HL-60 (cell line): ENCODE measurements around the gene KRTAP5-8.

Experiments
- CTCF ChIP-seq: IDR thresholded peaks from one replicate; pipeline ENCODE4 v1.5.1; 2011; ENCODE audit warnings: low read length, control low read depth, inconsistent platforms; ENCODE audit not compliant: insufficient read depth
- GABPA ChIP-seq: IDR thresholded peaks from 2 replicates; pipeline ENCODE4 v1.6.1; 2012; ENCODE audit warnings: low read depth
- POLR2AphosphoS5 ChIP-seq: IDR thresholded peaks from 2 replicates; pipeline ENCODE4 v1.6.1; 2012; ENCODE audit warnings: low read depth
- REST ChIP-seq: IDR thresholded peaks from 2 replicates; pipeline ENCODE4 v1.6.1; 2012; ENCODE audit warnings: low read depth; ENCODE audit not compliant: insufficient replicate concordance
- SPI1 ChIP-seq: IDR thresholded peaks from 2 replicates; pipeline ENCODE4 v1.6.1; 2012; ENCODE audit warnings: low read depth, mild to moderate bottlenecking, borderline replicate concordance

- no peak for TF ChIP-seq CTCF
- TF ChIP-seq REST, result no peak
- TF ChIP-seq POLR2AphosphoS5, result no peak
- TF ChIP-seq GABPA, result no peak
- no peak for TF ChIP-seq SPI1
These were observed 49.0 kb upstream of the KRTAP5-8 start for GRCh38 chr11:71488681-71489270.
